Measurements from ENCODE around the gene MOSMO.
"Not testable (repeated sequence)": the region's sequence is repeated elsewhere in the genome, so short reads cannot be mapped to it uniquely, and the experiment has no call there.

The MOSMO gene

DNA sequence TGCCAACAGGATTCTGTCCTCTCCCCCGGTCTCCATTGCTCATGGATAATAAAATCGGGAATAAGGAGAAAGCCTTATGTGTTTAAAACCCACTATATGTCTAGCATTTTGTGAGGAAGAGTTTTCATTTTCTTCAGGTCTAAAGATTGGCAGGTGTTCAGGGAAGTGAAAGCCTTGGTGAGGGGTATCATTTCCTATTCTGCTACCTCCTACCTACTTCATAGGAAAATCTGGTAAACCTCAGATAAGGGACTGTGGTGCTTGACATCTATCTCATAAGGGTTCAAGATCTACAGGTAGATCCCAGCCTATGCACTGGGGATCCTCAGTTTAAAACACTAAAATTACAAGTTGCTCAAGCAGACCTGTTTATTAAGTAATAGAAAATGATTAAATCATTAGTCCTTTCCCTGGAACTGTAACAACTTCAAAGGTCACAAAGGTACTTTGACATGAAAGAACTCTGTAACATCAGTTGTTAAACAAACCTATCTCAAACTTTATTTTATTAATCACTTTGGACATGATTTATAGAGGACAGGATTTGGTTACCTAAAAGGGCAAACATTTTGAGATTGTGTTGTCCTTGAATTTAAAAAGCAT is 6.5 kb downstream of the MOSMO start:
- Histone ChIP-seq H3K4me3 (no peak overlapping the region), H3K4me1 (peaks cover 0 to 21% (median 3%) of the 10 kb centered on the region in 4 donors), H3K27me3 (no peaks in the 10 kb centered on the region), H3K27ac (no peak overlapping the region), H3K9me3 (no peaks in the 10 kb centered on the region), H3K36me3 (no peaks in the 10 kb centered on the region)
- no peak for DNase-seq
- TF ChIP-seq CTCF (IDR thresholded peaks at IDR 0.05), result no peak
- intact Hi-C loops (cut with DNase I; ENCODE audit: low total_unique reads), result no loop called here

- no peaks in the 10 kb centered on the region for H3K27me3 ChIP-seq
- H3K27ac ChIP-seq, result no peak overlapping the region
- H3K9me3 ChIP-seq, result no peaks in the 10 kb centered on the region
- H3K4me1 ChIP-seq, result peaks cover 0 to 4% (median 0%) of the 10 kb centered on the region in 4 donors
- TF ChIP-seq CTCF (IDR thresholded peaks at IDR 0.05), result no peak
- no peak for DNase-seq
- H3K4me3 ChIP-seq, result no peak overlapping the region
- intact Hi-C loops (cut with DNase I; ENCODE audit: low total_unique reads), result no loop called here
- no peaks in the 10 kb centered on the region for H3K36me3 ChIP-seq
Measured at GRCh38 chr16:22016927-22017326, 9.0 kb downstream of the MOSMO start.

DNA sequence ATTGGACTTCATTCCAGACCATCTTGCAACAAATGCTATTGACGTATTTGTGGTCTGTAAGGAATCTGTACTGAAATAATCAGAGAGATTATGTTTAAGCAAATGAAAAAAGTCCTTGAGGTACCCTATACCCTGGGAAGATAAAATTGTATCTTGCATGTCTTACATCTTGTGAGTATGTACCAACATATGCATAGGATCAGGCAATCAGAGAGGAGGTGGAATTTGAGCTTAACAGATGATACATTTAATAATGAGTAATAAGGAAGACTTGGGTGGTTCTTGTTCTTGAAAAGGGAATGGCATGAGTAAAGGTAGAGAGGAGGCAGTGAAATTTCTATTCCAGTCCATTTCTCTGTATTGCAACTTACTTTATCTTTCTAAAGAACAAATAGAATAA is 10.6 kb downstream of the MOSMO start:
- DNase-seq, result no peak
- TF ChIP-seq CTCF (IDR thresholded peaks at IDR 0.05), result no peak
- intact Hi-C loops (cut with DNase I; ENCODE audit: low total_unique reads), result no loop called here

DNA sequence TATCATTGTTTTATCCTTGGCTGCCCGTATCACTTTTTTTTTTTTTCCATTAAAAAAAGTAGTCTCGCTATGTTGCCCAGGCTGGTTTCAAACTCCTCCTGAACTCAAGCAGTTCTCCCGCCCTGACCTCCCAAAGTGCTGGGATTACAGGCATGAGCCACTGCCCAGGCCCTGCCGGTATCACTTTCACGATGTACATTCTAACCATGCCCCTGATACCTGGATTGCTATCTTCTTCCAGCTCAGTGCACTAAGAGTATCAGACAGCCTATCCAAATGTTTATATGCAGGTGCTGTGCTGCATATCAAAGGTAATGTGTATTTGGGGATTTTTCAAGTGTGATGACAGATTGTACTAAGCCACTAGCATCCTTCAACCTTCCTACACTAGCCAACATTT is 14.2 kb downstream of the MOSMO start:
- no peak for TF ChIP-seq CTCF (IDR thresholded peaks at IDR 0.05)
- no peaks in the 10 kb centered on the region for H3K36me3 ChIP-seq
- DNase-seq, result no peak
- no peak overlapping the region for H3K27ac ChIP-seq
- H3K4me3 ChIP-seq, result no peak overlapping the region
- H3K4me1 ChIP-seq, result peaks cover 0 to 15% (median 0%) of the 10 kb centered on the region in 4 donors
- intact Hi-C loops (cut with DNase I; ENCODE audit: low total_unique reads), result no loop called here
- H3K27me3 ChIP-seq, result no peaks in the 10 kb centered on the region
- no peaks in the 10 kb centered on the region for H3K9me3 ChIP-seq

More for the DNA sequence above, 10.6 kb downstream of the MOSMO start:
- no peak overlapping the region for H3K27ac ChIP-seq
- H3K9me3 ChIP-seq, result no peaks in the 10 kb centered on the region
- H3K27me3 ChIP-seq, result no peaks in the 10 kb centered on the region
- no peak overlapping the region for H3K4me3 ChIP-seq
- no peaks in the 10 kb centered on the region for H3K36me3 ChIP-seq
- H3K4me1 ChIP-seq, result peaks cover 0 to 4% (median 0%) of the 10 kb centered on the region in 4 donors

DNA sequence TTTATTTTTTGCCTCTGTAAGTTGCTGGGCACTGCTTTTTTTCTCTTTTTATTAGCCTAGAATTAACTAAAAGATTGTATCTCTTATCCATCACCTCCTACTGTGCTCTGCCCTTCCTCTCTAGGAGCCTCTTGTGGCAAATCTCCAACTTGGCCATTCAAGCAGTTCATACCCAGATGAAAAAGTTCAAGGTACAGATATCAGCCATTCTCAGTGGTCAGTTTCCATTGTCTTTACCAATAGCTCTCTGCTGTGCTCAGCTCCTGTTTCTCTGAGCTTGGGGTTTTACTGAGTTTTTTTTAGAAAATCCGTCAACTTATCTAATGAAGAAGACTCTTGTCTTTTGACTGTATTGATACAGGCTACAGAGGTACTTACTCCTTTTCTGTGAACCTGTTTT is 15.6 kb downstream of the MOSMO start:
- no peak for DNase-seq
- Histone ChIP-seq H3K36me3 (no peaks in the 10 kb centered on the region), H3K4me3 (no peak overlapping the region), H3K27ac (no peak overlapping the region), H3K9me3 (no peaks in the 10 kb centered on the region), H3K4me1 (peaks cover 0 to 18% (median 0%) of the 10 kb centered on the region in 4 donors), H3K27me3 (no peaks in the 10 kb centered on the region)
- intact Hi-C loops (cut with DNase I; ENCODE audit: low total_unique reads), result no loop called here
- TF ChIP-seq CTCF (IDR thresholded peaks at IDR 0.05), result no peak

- intact Hi-C loops (cut with DNase I; ENCODE audit: low total_unique reads); H3K4me3 ChIP-seq; DNase-seq; H3K36me3 ChIP-seq; H3K9me3 ChIP-seq; H3K27me3 ChIP-seq; H3K27ac ChIP-seq: not testable (repeated sequence)
- peaks cover 0 to 18% (median 0%) of the 10 kb centered on the region in 4 donors for H3K4me1 ChIP-seq
Measured at GRCh38 chr16:22024785-22025184, 16.9 kb downstream of the MOSMO start.
